ENCODE measurements around the gene ELMO1.

ELMO1 gene, protein sequence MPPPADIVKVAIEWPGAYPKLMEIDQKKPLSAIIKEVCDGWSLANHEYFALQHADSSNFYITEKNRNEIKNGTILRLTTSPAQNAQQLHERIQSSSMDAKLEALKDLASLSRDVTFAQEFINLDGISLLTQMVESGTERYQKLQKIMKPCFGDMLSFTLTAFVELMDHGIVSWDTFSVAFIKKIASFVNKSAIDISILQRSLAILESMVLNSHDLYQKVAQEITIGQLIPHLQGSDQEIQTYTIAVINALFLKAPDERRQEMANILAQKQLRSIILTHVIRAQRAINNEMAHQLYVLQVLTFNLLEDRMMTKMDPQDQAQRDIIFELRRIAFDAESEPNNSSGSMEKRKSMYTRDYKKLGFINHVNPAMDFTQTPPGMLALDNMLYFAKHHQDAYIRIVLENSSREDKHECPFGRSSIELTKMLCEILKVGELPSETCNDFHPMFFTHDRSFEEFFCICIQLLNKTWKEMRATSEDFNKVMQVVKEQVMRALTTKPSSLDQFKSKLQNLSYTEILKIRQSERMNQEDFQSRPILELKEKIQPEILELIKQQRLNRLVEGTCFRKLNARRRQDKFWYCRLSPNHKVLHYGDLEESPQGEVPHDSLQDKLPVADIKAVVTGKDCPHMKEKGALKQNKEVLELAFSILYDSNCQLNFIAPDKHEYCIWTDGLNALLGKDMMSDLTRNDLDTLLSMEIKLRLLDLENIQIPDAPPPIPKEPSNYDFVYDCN

DNA sequence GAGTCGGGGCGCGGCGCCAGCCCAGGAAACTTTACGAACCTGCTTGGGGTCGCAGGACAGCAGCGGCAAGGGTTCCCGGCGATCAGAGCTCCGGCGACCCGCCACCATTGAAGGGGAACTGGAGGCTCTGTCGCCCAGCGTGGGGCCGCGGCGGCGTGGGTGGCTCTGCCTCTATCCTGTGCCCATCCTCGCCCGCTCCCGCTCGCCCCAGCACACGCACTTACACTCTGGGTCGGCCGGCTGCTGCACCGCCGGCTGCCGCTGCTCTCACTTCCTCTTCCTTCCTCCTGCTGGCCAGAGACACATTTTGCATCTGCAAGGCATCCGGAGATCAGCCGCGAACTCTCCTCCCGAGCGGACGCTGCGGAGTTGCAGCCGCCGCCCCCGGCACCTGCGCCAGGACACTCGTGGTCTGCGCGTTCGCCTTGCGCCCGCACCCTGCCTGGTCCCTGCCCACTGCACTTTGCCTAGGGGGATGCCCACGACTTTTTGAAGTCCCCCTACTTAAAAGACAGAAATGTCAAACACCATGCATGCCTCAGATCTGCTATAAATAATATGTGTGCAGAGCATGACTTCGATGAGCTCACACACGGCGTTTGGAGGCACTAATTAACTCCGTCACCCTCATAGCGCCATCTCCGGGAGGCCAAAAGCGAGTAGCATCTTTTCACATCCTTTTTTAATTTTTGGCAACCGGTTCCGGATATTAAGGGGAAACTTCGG lies at the start of gene ELMO1:
Gene ELMO1, minus strand, starts transcription at position 229 of the 726 bp plus-strand sequence. CDS start 106,174 bp downstream, outside the sequence.
- peak; percentile 89 for DNase-seq

GRCh38 chr7:37497576-37497975 lies 48.9 kb upstream of the ELMO1 start:
- no peak for DNase-seq

DNA sequence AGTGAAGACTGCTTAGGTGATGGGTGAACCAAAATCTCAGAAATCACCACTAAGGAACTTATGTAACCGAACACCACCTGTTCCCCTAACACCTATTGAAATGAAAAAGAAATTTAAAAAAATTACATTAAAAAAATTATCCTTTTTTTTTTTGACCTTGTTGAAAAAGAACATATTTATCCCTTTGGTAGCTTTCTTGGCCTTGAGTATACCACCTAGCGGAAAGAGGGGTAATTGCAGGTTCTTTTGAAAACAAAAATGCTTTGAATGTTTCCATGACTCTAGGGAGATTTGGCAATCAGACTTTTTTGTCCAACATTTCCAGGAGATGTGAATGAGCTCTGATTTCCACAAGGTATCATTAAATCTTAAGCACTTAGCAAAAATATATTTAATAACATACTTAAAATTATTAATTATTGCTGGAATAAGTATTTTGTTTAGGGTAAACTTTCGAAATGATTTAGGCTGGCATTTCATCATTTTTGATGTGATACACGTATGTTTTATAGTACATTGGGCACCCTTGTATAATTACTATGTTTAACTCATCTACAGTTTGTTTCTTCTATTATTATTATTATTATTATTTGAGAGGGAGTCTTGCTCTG lies 47.0 kb upstream of the ELMO1 start:
- peak; percentile 65 for DNase-seq

DNA sequence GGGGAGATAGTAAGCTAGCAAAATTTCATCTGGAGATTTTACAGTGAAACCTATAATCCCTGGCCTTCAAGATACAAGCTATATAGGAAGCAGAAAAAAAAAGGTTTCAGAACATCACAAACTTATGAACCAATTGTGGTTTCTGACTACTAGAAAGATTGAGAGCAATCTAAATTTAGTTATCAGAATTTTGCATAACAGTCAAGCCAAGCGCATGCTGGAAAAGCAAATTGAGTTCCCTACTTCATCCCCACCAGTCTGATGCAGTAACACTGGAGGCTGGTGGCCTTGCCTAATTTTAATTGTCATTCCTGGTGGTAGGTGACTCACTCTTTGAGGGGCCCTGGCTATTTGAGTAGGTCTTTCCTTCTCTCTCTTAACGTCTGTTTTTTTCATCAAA lies 46.3 kb upstream of the ELMO1 start:
- DNase-seq = no peak

DNA sequence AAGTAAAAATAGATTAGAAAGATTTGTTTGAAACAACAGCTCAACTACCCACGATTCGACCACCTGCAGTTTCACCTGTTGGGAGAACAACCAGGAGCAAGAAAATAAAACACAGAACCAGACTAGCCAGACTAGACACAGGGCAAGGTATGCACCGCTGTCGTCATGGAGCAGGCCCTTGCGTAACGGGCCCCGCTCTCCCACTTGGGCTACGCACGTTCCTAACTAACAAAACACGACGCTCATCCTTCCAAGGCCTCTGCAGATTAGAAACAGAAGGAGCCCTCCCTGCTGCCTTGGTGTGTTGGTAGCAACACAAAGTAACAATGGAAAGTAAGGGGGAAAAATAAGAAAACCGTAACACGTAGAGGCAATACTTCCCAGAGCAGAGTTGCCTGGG lies 45.1 kb upstream of the ELMO1 start:
- no peak for DNase-seq

DNA sequence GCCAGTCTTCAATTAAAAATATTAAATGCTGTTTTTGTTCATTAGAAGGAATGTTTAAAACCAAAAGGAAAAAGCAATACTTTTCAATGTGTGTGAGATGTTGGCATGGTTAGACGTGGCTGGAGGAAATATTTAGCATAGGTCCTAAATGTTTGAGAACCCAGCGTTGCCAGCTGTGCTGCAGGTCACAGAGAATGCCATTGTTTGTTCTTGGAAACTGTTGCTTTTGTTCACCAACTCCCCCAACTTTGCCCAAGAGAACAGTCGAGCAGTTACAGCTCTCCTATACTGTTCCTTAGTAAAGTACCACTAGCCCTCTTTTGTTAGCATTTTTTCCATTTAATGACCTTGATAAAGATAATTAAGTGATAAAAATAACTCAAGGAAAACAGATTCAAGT lies 44.5 kb upstream of the ELMO1 start:
- DNase-seq = no peak

DNA sequence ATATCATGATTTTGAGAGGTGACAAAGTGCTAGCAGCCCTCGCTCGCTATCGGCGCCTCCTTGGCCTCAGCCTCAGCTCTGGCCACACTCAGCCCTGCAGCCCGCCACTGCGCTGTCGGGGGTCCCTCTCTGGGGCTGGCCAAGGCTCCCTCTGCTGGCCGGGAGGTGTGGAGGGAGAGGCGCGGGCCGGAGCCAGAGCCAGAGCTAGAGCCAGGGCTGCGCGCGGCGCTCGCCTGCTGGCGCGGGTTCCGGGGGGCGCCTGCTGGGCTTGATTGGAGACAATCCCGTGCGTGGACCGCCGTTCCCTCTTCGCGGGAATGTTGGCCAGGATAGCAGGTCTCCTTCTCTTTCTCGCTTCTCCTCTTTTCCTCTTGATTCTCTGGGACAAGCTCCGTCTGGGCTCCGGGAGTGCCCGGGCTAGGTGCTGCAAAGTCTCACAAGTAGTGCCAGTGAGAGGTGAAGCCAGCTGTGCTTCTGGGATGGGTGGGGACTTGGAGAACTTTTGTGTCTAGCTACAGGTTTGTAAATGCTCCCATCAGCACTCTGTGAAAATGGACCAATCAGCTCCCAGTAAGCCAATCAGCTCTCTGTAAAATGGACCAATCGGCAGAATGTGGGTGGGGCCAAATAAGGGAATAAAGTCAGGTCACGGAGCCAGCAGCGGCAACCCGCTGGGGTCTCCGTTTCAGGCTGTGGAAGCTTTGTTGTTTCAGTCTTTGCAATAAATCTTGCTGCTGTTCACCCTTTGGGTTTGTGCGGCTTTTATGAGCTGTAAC lies 43.4 kb upstream of the ELMO1 start:
- DNase-seq = no peak

DNA sequence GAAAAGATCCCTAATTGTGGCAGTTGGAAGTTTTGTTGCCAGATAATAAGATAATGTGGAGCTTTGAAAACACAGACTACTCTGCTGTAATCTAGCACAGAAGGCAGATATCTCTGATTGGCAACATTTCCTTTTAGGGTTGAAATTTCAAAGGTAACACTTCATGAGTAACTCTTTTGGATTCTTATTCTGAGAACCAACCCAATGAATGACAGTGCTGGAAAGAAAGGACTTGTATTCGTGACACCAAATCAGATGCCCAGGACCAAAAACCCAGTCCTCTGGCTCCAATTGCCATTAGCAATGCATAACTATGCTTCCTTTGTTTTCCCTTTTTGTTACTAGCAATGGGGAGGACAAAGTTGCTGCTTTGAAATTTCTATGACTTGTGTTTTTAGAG lies 41.0 kb upstream of the ELMO1 start:
- DNase-seq = peak; percentile 6

DNA sequence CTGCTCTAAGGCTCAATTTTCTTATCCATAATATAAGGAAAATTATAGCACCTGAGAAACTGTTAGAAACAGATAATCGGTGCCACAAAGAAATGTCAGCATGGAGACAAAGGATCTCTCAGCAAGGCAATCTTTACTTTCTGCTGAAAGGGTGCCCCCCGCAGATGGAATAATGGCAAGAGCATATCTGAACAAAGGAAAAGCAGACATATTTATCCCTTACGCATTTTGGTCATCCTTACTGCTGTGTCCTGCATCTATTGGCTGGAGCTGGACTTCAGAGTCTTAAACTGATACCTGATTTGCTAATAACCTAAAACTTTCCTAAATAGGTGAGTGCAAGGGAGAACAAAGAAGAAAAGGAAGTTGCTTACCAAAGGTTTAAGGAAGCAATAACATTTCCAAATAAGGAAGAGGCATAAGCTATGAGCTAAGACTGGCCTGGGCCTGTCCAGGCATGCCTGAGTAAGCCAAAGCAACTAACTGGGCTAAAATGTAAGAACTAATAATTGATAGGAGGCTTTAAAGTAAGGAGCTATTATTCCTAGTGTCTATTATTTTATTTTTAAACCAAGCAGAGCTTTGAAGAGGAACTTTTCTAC lies 39.6 kb upstream of the ELMO1 start:
- DNase-seq = no peak

- no peak for DNase-seq
These were observed 35.9 kb upstream of the ELMO1 start for GRCh38 chr7:37484426-37485073.

DNA sequence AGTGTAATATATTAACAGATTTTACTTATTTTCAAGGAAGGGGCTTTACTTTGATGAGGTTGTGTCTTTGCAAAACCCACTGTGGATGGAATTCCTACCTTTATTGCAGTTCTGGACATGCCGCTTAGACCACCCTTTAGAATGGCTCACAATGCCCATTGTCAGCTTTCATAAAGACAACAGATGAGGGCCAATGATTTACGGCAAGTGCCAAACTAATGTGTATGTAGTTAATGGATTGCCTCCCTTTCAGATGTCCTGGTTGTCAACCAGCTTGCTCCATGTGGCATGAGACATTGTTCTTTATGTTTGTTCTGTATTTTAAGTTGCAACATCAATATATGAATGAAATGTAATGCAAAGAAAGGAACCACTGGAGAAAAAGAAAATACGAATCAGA lies 35.0 kb upstream of the ELMO1 start:
- DNase-seq = no peak

- no peak for DNase-seq
These were observed 34.3 kb upstream of the ELMO1 start for GRCh38 chr7:37482953-37483352.

DNA sequence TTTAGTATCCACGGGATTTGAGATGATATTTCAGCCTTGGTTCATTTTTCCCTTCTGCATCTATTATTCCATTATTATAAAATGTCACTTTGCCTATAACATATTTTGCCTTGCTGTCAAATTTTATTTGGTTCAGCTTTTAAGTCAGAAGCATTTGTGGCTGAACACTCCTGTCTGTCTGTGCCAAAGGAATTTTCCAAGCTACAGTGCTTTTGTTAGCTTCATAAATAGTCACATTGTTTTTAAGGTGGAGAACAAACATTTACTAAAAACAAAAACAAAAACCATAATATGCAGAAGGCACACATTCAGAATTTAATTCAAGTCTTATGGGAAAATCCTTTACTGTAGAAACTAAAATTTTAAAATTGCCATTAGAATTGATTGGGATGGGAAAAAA lies 33.8 kb upstream of the ELMO1 start:
- no peak for DNase-seq

DNA sequence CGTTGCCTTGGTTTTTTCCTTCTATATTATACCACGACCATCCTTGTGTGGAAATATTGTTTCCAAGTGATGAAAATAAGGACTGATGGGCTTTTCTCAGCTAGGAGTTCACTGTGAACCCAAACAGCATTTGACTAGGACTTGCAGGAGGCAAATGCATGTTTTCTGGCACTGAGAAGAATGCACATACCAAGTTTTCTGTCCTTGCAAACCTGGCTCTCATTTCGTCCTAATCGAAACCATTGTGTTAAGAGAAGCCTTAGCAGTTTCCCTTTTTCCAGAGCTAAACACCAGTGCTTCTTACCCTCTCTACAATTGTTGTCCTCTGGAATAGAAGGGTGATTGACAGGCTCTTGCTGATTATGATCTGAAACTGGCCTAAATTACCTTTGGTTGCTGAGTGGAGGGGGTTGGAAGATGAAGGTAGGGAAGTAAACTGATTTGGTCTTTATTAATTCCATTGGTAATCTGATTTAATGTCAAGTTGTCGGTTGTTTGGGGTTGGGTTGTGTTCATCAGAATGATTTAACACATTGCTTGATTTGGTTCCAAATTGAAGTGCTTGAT lies 33.1 kb upstream of the ELMO1 start:
- no peak for DNase-seq

DNA sequence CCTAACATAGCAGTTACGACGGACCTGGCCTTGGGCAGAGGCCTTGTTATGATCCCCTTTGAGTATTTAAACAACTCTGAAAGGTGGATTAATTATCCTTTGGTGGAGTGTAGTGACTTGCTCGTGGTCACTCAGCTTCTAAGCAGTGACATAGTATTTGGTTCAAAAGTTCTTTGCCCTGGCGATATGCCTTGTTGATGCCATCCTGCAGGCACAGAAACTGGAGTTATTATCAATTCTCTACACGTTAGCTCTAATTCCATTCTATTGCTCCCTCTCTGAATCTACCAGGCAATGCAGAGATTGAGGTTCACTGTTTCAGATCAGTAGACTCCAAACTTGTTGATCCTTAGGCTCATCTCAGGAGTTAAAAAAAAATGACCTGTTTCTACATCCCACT lies 32.5 kb upstream of the ELMO1 start:
- no peak for DNase-seq

- DNase-seq = peak; percentile 35
These were observed 31.7 kb upstream of the ELMO1 start for GRCh38 chr7:37480041-37481031.

- no peak for DNase-seq
These were observed 28.3 kb upstream of the ELMO1 start for GRCh38 chr7:37476881-37477450.

GRCh38 chr7:37476428-37476827 lies 27.8 kb upstream of the ELMO1 start:
- DNase-seq = no peak

- DNase-seq = no peak
These were observed 27.0 kb upstream of the ELMO1 start for GRCh38 chr7:37475646-37476045.
